GM12865 (cell line): Measurements from ENCODE around the gene TRAK1.

ENCODE experiments used
- DNase-seq: peaks from one replicate; pipeline ENCODE4 v3.0.0; 2010; ENCODE audit warnings: low read depth
- H3K4me3 ChIP-seq: 2 replicates; pipeline ENCODE4 v1.5.1; 2011; ENCODE audit warnings: mild to moderate bottlenecking, low read depth, low read length, control low read depth
- CTCF ChIP-seq: IDR thresholded peaks from 2 replicates; pipeline ENCODE4 v1.5.1; 2011; ENCODE audit warnings: low read length, control low read depth, low read depth, inconsistent platforms; ENCODE audit not compliant: insufficient read depth; ENCODE audit errors: missing control alignments

The TRAK1 gene

GRCh38 chr3:42172047-42172654, 81.0 kb downstream of the TRAK1 start:
- TF ChIP-seq CTCF: no peak
- no peak overlapping the region for H3K4me3 ChIP-seq
- DNase-seq: no peak

- TF ChIP-seq CTCF: no peak
- no peak for DNase-seq
- H3K4me3 ChIP-seq: no peak overlapping the region
Measured at GRCh38 chr3:42173307-42173706, 82.2 kb downstream of the TRAK1 start.

GRCh38 chr3:42174679-42175385, 83.7 kb downstream of the TRAK1 start:
- no peak for TF ChIP-seq CTCF
- no peak for DNase-seq
- no peak overlapping the region for H3K4me3 ChIP-seq

GRCh38 chr3:42175386-42176240, 84.5 kb downstream of the TRAK1 start:
- DNase-seq: no peak
- TF ChIP-seq CTCF: no peak
- H3K4me3 ChIP-seq: no peak overlapping the region

GRCh38 chr3:42176242-42177034, 85.3 kb downstream of the TRAK1 start:
- H3K4me3 ChIP-seq: no peak overlapping the region
- TF ChIP-seq CTCF: no peak
- DNase-seq: no peak

GRCh38 chr3:42177068-42177800, 86.1 kb downstream of the TRAK1 start:
- TF ChIP-seq CTCF: no peak
- no peak overlapping the region for H3K4me3 ChIP-seq
- DNase-seq: no peak
